Stimulated activated CD4-positive, alpha-beta T cell treated with anti-CD3 and anti-CD28 coated beads, Interleukin-4, amount 100 ng/mL, for 4 hours (primary cell): Measurements from ENCODE around the gene NOTUM.
A peak's percentile ranks its signal among the peaks of the same experiment; 100 is the strongest.
"Not testable (repeated sequence)": the region's sequence is repeated elsewhere in the genome, so short reads cannot be mapped to it uniquely, and the experiment has no call there.

Experiments used
- DNase-seq, 2 experiments: peaks; one replicate each; pipeline ENCODE4 v3.0.0-alpha.2; 2020

NOTUM gene

DNA sequence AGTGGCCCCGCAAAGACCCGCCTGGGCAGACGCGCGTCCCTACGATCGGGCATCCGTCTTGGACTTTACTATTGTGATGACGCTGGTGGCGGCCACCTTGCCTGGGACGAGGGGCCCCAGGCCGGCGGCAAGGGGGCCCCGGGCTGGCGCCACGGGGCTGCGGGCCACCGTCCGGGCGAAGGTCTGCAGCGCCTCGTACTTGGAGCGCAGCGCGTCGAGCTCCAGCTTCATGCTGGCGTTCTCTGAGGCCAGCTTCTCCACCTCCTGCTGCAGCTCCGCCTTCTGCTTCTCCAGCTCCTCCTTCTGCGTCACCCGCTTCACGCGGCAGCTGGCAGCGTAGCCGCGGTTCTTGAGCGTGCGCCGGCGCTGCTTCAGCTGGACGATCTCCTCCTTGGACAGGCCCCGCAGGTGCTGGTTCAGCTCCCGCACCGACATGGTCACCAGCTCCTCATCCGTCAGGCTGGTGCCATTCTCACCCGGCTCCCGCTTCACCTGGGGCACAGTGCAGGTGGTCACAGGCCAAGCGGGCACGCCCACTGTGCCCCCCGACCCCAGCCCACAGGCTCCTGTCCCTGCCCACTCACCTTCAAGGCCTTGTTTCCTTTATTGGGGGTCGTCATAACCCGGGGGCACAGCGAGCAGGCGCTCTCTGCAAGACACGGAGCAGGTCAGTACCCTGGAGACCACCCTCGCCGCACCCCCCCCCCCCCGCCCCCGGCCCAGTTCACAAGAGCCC is 38.3 kb downstream of the NOTUM start:
- no peak for DNase-seq

DNA sequence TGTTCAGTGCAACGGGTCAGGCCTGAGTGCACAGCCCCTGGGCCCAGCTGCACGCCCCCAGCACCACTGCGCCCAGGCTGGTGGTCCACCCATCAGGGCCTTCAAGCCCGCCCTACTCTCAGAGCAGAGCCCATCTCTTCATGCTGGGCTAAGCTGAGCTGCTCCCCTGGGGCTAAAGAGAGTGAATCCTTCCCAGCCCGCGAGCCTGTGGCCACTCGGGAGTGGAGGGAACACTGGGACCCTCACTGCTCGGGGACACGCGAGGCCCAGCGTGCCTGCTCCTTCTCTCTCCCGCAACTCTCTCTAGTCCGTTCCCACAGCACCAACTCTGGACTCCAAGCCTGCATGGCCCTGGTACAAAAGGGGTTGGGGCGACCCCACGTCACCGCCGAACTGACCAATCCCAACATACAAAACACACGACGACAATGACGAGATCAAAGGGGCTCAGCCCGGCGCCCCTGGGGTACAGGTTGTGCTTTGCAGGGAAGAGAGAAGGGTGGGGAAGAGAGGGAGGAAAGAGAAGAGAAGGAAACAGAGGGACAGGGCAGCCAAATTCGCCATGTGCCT is 38.9 kb downstream of the NOTUM start:
- DNase-seq = no peak

DNA sequence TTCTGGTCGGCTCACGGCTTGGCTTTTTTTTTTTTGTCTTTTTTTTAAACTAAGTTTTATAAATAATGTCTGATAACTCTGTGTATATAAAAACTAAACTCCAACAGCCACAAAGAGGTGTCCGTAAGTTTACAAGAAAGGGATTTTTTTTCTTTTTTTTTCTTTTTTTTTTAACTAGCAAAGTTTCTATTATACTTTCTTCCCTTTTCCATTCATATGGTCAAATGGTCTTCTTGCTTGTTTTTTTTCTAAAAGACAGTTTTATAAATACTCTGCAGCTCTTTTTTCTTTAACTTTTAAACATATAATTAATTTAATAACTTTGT is 39.5 kb downstream of the NOTUM start:
- DNase-seq = no peak

DNA sequence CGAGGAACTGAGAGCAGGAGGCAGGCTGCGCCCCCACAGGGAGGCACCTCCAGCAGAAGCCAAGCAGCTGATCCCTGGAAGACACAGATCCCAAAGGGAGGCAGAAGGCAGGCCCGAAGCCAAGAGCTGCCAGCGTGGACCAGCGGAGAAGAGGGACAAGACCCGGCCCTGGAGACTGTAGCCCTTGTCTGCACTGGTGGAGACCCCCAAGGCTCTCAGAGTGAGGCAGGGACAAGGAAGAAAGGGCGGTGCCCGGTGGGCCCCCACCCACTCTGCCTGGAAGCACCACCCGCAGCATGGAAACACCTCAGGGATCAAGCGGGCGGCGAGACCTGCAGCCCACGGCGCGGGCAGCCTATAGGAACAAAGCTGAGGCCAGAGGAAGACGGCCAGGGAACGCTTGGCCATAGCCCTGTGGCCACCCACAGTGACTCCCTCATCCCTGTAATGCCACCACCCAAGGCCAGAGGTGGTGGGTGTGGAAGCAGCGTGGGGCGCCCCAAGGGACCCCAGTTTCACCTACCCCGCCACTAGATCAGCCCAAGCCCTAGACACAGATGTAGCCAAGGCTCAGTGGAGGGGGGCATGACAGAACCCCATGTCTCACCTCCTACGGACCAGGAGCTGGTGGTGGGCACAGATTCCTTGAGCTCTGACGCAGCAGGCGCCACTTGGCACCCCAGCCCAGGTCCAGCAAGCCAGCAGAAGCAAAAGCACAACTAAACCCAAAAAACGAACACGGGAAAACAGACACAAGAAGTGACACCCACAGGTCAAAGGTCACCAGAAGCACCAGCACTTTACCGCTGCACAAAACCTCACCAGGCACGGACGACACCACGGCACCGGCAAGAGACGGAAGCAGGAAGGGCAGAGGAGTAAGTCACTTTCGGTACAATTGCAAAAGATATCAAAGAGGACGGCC is 40.1 kb downstream of the NOTUM start:
- no peak for DNase-seq

DNA sequence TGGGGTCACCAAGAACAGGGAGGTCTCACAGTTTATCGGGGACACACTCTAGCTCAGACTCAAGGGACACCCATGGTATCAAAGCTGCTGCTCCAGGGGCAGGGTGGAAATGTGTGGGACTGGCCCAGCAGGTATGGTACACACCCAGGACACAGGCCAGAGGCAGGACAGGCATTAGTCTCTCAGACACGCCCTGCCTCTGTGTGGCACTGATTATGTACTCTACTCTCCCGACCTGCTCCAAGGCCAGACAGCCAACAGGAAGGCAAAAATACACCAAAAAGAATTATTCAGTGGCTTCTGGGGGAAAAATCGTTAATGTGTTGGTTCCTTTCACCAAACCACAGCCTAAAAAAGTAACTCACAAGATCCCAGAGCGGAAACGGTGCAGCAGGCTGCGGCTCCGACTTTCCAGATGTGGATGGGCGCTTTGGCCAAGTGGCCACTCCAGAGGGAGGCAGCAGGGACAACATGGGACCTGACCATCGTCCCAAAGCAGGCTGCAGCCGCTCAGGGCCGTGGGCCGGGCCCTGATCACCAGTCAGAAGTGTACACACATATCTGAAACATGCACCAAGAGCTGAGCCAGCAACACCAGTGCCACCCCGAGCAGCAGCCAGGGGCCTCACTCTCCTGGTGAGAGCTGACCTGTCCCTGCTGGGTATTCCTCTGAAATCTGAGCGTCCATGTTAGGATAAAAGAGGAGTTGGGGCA is 42.0 kb downstream of the NOTUM start:
- no peak for DNase-seq

DNA sequence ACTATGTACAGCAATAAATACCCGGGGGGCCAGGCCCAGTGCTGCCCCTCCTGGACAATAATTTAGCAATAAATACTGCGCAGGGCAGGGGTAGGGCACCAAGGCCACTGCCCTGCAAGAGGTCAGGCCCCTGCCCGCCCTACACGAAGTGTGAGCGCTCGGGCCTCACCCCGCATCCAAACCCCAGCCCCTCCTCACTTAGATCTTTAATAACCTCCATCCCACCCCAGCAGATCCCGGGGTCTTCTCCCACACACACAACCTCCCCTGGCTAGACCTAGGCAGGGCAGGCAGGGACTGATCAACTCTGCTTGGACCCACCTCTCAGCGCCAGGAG is 42.7 kb downstream of the NOTUM start:
- not testable (repeated sequence) for DNase-seq

DNA sequence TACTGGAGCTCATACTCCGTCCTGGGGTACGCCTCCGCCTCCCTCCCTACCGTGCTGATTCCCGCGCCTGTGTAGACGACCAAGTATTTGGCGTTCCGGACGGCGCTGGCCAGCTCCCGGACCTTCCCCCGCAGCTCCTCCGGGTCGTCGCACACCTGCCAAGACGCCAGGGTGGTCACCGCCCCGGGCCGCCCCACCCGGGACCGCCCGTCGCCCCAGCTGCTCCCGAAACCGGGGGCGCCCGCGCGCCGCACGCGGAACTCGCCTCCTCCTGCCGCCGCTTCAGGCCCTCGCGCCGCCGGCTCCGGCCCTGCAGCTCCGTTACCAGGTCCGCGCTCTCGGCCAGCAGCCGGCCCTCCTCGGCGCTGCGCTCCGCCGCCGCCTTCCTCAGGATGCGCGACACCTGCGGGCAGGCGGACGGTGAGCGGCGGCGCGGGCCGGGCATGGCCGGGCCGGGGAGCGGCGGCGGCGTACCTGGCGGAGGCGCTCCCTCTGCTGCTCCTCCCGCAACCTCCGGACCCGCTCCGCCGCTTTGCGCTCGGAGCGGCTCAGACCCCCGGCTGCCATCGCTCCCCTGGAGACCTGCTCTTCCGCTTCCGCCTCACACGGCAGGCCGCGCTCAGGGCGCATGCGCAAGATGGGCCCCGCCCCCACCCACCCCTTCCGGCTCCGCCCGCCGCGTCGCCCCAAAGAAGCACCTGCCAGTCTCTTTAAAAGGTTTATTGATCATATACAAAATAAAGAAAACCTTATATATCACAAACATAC is 43.2 kb downstream of the NOTUM start, which contains the start of gene SIRT7:
TSS of gene SIRT7 (minus strand) at position 612 of the 768 bp plus-strand sequence. CDS start at position 567, 45 bp downstream.
- DNase-seq = peak; percentile 79 to 80

DNA sequence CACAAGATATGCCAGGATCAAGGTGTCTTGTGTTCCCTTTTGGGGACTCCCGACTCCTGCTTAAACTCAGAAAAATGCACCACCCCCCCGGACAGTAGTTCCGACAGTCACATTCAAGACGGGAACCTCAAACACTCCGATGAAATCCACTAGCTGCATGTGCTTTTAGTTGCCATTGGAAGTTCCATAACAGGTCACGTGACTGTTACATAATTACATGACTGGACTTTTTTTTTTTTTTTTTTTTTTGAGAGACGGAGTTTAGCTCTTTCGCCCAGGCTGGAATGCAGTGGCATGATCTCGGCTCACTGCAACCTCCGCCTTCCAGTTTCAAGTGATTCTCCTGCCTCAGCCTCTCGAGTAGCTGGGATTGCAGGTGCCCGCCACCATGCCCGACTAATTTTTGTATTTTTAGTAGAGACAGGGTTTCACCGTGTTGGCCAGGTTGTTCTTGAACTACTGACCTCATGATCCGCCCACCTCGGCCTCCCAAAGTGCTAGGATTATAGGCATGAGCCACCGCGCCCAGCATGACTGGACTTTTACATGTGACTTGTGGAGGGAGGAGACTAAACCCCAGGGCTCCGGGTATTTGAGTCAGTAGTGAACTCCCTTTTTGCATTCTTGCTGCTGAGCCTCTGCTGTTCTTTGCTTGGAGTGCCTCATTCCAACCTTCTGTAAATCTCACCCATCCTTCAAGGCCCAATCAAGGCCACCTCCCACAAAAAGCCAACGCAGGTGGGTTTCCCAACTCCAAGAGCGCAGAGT is 44.6 kb downstream of the NOTUM start:
- no peak for DNase-seq

DNA sequence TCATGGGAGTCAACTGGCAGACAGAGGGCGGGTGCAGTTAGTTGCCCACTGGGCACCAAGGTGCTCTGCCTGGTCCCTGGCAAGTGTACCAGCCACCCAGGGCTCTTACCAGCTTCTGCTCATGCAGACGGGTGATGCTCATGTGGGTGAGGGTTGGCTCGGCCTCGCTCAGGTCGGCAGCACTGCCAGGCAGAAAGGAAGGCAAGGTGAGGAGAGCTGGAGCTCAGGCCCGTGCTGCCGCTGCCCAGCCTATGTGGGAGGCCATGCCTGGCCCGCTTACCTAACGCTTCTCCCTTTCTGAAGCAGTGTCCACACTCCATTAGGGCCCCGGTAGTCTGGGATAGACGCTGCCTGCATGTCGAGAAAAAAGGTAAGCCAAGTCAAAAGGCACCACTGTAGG is 45.7 kb downstream of the NOTUM start:
- DNase-seq = no peak

DNA sequence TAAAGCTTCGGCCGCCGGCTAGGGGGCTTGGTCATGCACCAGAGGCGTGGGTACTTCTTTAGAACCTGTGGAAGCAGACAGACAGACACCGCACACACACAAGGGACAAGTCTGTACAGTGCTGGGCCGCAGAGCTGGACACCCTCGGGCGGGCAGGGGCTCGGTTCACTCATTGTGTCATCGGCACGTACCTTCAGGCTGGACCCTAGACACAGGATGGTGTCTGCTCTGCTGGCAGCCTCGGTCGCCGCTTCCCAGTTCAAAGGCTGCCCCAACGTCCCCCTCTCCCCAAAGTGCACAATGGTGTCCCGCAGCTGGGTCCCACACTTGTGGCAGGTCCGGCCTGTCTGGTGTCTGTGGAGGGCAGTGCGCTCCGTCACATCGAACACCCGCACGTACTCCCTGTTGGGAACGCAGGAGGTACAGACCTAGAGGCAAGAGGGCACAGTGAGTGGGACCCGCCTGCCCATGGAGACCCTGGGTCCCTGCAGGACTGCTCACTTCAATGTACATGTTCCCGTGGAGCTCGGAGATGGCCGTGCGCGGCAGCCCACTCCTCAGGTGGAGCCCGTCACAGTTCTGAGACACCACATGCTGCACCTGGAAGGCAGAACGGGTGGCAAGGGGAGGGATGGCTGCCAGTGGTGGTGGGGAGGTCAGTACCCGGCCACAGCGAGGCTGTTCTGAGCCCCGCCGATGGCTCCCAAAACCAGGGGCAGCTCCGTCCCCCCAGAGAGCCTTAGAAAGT is 46.7 kb downstream of the NOTUM start:
- DNase-seq = no peak

DNA sequence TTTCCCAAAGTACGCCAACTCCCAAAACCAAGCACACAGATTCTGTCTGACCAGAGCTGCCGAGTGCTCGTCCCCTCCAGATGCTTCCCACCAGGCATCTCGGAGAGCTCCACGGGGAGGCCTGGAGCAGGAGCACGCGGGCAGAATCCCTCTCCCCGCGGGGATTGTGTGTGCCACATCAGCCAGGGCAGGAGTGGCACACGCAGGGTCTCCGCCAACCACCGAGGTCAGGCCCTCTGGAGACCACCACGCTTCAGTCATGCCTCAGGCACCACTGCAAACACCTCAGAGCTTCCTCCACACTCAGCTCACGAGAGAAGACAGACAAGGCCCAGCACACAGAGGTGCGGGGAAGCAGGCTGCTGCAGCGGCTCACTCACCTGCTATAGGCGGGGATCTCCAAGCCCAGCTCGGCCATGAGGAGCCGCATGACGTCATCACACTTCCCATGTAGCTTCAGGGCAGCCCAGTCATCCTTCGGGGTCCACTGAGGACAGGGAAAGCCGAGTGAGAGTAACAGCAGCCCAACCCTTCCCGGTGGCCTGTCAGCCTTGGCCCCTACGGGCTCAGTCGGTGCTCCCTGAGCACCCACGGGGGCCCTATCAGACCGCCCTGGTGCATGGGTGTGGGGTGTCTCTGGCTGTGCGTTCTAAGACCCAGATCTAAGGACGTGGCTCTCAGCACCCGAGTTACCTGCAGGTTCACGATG is 47.4 kb downstream of the NOTUM start:
- DNase-seq = no peak

DNA sequence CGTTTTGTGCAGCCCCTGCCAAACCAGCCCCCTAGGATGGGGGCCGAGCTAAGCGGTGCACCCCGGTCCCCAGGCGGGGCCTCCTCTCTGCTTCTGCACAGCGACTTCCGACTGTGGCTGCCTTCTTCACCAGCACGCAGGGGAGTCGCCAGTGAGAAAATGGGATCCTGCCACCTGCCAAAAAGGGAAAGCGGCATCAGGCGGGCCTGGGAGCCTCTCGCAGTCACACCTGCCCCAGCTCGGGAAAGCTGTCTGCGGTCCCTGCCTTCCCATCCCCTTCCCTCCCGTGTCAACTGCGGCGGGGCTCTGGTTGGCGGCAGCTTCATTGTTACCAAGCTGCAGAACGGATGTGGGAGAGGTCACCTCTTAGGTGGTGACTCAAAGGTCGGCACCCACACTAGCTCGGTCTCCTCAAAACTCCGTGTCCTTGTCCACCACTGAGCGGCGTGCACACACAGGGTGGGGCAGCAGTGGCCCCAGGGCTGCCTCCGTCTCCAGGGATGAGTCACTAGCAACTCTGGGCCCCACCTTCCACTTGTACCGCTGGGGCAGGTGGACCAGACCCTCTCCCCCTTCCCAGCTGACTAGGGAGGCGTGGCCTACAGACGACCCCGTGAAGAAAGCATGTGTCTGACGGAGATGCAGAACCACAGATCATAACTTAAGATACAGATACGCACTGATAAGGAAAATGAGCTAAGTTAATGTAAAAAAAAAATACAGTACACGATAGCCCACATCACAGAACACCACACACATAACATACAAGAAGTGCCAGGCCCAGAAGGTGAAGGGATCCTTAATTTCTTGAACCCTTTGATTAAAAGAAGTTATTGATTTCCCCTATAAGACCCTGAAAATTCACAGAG is 48.3 kb downstream of the NOTUM start:
- DNase-seq = no peak

DNA sequence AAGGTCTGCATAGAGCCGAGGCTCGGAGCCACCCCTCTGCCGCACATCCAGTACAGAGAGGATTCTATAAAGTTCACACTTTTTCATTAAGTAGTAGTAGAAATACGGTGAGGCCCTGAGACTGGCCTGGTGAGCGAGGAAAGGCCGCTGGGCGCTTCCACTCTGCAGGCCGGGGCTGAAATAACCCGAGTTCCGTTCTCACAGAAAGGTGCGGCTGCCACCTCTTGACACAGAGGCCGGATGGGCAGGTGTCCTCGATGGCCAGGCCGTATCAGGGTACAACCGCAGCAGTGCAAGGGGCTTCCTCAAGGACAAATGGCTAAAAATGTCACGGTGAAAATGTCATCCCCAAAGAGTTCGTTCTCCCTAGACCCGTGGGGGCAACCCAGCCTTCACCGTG is 49.0 kb downstream of the NOTUM start:
- no peak for DNase-seq

DNA sequence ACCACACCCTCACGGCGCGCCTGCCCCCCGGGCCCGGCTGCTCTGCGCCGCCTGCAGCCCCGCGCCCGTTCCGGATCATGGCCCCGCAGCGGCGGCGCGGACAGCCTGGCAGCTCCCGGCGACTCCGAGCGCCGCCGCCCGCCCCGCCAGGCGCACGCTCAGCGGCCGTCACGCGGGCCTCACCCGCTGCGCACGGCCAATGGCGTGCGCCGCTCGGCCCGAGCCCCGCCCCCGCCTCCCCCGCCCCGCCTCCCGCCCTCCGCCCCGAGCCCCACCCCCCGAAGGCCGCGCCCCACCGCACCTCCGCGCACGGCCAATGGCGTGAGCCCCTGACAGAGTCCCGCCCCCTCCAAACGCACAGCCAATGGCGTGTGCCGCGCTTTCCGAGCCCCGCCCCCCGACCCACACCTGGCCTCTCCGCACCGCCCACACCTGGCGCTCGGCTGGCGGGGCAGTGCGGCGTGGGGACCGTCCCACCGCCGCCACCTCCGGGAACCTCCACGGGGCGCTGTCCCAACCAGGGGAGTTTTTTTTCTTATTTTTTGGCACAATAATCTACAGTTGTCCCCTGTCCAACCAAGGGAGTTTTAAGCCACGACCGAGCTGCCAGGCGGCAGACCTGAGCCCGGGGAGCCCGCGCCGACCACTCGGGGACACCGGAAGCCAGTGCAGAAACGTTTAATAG is 49.6 kb downstream of the NOTUM start, which contains the start of gene PCYT2:
TSS of gene PCYT2 (minus strand) at position 123 of the 685 bp plus-strand sequence. CDS start at position 79, 44 bp downstream.
- peak; percentile 93 to 94 for DNase-seq

DNA sequence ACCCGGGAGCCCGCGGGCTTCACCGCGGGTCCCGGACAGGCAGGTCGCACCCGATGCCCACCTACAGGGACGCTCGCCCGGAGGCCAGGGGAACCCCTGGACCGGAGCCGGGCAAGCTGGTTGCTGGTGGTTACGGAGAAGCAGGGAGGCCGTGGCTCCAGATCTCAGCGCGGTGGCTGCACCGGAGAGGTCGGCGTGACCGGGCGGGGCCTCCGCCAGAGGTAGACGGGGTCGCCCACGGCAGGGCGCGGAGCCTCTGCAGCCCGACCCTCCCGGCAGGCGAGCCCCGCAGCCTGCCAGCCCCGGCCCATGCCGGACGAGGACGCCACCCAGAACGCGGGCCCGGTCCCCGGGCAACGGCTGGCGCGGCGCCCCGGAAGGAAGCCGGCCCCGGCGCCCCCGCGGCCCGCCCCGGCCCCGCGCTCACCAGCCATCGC is 50.1 kb downstream of the NOTUM start:
- DNase-seq = peak in 1 of 2 experiments; percentile 9

DNA sequence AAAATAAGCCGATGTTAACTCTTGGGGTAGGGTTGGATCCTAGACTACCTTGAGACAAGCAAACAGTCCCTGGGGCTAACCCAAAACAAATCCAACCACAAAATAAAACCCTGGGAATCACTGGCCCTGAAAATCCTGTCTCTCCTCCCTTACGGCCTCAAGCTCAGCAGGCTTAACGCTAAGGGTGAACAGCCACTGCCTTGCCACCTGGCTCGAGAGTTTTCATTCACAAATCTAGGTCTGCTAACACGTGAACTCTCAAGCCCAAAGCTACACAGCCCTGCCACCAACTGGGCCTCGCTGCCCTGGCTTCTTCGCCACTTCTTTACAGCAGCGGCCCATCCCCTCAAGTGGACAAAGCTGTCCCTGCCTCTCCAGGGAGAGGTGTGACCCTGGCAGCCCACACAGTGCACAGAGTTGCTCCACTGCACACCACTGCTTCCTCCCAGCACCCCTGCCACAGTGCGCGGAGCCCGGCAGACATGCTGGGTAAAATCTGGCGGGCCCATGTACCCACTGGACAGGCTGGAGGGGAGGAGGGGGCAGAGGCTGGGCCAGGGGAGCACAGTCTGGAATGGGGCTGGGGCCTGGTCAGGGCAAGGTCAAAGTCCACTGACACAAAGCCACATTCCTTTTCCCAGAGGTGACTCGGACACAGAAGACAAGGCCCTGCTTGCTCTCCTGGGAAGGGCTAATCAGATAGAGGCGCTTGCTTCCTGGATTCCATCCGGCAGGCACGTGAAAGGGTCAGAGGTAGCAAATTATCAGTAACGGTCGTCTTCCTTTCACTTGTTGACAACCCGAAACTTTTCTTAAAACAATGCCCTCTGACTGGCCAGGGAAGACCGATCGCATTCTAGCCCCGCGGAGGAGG is 50.8 kb downstream of the NOTUM start:
- DNase-seq = no peak

DNA sequence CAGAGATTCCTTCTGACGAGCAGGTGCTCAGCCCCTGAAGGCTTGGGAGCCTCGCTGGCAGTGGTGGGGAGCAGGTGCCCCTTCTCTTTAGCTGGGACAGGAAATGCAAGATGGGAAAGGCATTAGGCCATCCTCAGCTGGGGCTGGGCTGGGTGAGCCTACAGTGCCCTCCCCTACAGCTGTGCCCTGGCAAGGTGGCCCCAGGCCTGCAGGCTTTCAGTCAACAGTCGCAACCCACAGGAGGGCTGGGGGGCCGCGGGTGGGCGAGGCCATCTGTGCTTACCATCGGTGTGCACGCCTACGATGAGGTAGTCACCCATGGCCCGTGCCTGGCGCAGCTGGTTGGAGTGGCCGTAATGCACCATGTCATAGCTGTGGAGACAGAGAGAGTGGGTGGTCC is 51.8 kb downstream of the NOTUM start:
- DNase-seq = no peak
